PC-9 (cell line): Measurements from ENCODE around the gene SP110.

ENCODE experiments used
- EZH2 ChIP-seq: fragments of 200-600 bp; sonication (generic); IDR thresholded peaks from 2 replicates; pipeline ENCODE4 v1.8.0; 2017; ENCODE audit warnings: antibody characterized with exemption, low read depth
- TF ChIP-seq, protein P1 (sequence below): fragments of 200-600 bp; sonication (generic); conservative IDR thresholded peaks from 2 replicates; pipeline ENCODE4 v1.6.1; 2017; ENCODE audit warnings: mixed run types, antibody characterized with exemption, mild to moderate bottlenecking, moderate library complexity

DNA sequence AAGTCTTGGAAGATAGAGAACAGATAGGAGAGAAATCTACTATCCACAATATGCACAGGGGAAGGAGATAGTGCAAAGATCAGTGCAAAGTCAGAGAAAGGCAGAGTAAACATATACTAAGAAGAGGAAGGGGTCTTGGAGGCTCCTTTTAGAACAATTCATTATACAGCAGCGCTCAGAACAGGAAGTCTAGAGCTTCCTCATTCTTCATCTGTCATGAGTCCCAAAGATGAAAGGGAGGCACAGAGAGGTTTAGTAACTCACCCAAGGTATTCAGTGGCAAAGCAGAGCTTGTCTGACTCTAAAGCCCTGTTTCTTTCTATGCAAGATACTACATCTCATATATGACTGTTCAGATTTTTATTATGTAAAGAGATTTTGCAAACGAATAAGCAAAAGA, 1.4 kb downstream of the SP110 start:
- TF ChIP-seq, protein P1, sequence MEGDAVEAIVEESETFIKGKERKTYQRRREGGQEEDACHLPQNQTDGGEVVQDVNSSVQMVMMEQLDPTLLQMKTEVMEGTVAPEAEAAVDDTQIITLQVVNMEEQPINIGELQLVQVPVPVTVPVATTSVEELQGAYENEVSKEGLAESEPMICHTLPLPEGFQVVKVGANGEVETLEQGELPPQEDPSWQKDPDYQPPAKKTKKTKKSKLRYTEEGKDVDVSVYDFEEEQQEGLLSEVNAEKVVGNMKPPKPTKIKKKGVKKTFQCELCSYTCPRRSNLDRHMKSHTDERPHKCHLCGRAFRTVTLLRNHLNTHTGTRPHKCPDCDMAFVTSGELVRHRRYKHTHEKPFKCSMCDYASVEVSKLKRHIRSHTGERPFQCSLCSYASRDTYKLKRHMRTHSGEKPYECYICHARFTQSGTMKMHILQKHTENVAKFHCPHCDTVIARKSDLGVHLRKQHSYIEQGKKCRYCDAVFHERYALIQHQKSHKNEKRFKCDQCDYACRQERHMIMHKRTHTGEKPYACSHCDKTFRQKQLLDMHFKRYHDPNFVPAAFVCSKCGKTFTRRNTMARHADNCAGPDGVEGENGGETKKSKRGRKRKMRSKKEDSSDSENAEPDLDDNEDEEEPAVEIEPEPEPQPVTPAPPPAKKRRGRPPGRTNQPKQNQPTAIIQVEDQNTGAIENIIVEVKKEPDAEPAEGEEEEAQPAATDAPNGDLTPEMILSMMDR = no peak
- no peak for TF ChIP-seq EZH2
